ENCODE results near the gene NT5C3A. TPM values are rescaled to one million over a fixed set of nuclear protein-coding genes. Genes with fewer than 3 reads are reported as not detected.
"Not testable (repeated sequence)": the region's sequence is repeated elsewhere in the genome, so short reads cannot be mapped to it uniquely, and the experiment has no call there.

Gene NT5C3A
- polyA plus RNA-seq, 2 donors, result 13.9 to 15.9 TPM

GRCh38 chr7:32964461-32965159 is 98.0 kb downstream of the NT5C3A start:
- not testable (repeated sequence) for H3K4me3 ChIP-seq (ENCODE audit: low read depth in 1 of 2, low read length in 2 of 2); H3K9me3 ChIP-seq (ENCODE audit: control insufficient read depth in 2 of 2, insufficient read depth in 1 of 2, low read depth in 1 of 2, low read length in 1 of 2); H3K4me1 ChIP-seq (ENCODE audit: control insufficient read depth in 2 of 2, insufficient read depth in 2 of 2, low read length in 1 of 2); H3K36me3 ChIP-seq (ENCODE audit: control insufficient read depth in 2 of 2, insufficient read depth in 2 of 2, low read length in 1 of 2); H3K27me3 ChIP-seq (ENCODE audit: control insufficient read depth in 1 of 2, insufficient read depth in 2 of 2, low read length in 2 of 2); H3K27ac ChIP-seq (ENCODE audit: low read depth in 2 of 2, low read length in 1 of 2)
- WGBS, 2 donors, result 23 to 24% methylated on average over 6 of the region's 8 CpGs

Other genes with a start within 250 kb of the NT5C3A start
- 10 to 100 TPM; 12.1 to 12.5 TPM for gene KBTBD2, start 171.0 kb downstream of the NT5C3A start, polyA plus RNA-seq
- gene FKBP9, start 105.3 kb downstream of the NT5C3A start, polyA plus RNA-seq, result 10 to 100 TPM; 15.8 to 22.6 TPM
- 1 to 10 TPM; 5.7 to 5.8 TPM for gene RP9, start 46.6 kb upstream of the NT5C3A start, polyA plus RNA-seq
- gene BBS9, start 66.8 kb upstream of the NT5C3A start, polyA plus RNA-seq, result 1 to 10 TPM; 2.6 to 3.7 TPM

Data from esophagus (tissue), 2 donors.